GM21619 (cell line): ENCODE results near the gene AOPEP.

Experiments
- ATAC-seq: cut with Tn5 transposase; IDR thresholded peaks from one replicate; pipeline ENCODE4 v1.9.1; 2021; ENCODE audit not compliant: unreplicated experiment

The AOPEP gene

DNA sequence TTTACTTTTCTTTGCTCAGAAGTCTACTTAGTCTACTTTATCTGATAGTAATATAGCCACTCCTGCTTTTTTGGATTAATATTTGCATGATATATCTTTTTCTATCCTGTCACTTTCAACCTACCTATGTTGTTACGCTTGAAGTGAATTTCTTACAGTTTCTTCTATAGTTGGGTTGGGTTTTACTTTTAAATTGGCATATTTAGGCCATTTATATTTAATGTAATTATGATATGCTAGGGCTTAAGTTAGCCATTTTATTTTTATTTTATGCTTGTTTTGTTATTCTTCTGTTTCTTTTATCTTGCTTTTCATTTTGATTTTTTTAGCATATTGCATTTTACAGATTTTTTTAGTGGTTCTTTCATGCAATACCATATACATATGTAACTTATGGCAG is 164.7 kb downstream of the AOPEP start:
- ATAC-seq = no peak

DNA sequence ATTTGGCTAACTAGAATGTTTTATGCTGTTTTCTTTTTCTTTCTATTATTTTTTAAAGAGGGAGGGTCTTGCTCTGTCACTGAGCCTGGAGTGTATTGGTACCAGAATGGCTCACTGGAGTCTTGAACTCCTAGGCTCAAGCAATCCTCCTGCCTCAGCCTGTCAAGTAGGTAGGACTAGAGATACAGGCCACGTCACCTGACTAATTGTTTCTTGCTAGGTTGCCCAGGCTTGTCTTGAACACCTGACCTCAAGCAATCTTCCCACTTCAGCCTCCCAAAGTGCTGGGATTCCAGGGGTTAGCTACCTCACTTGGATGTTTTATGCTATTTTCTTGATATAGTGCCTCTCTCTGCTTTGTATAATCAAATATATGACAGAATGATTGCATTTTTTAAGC is 166.2 kb downstream of the AOPEP start:
- no peak for ATAC-seq

DNA sequence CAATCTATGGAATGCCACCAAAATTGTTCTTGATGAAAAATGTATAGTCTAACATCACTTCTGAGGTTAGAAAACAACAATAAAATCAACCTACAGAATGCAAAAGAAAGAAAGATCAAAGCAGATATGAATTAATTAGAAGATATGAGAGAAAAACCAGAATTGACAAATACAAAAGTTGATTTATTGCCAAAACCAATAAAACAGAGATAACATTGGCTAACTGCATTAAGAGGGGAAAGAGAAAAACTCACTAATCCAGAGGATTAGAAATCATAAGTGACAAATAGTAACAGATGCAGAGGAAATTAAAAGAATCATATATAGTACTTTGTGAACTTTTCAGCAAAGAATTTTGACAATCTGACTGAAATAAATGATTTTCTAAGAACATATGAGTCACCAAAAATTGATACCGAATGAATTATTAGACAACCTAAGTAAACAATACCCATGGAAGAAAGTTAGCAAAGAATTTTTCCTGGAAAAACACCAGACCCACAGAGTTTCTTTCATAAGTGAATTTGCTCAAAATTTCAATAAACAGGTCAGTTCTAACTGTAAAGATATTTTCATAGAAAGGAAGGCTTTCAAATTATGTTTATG is 167.7 kb downstream of the AOPEP start:
- no peak for ATAC-seq

DNA sequence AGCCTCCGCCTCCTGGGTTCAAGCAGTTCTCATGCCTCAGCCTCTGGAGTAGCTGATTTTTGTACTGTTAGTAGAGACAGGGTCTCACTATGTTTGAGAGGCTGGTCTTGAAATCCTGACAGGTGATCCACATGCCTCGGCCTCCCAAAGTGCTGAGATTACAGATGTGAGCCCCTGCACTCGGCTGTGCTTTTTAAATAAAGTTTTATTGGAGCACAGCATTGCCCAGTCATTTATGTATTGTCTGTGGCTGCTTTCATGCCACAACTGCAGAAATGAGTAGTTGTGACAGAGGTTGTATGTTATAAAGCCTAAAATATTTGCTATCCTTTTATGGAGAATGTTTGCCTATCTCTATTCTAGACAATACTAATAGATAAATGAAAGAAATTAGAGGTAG is 169.2 kb downstream of the AOPEP start:
- no peak for ATAC-seq

DNA sequence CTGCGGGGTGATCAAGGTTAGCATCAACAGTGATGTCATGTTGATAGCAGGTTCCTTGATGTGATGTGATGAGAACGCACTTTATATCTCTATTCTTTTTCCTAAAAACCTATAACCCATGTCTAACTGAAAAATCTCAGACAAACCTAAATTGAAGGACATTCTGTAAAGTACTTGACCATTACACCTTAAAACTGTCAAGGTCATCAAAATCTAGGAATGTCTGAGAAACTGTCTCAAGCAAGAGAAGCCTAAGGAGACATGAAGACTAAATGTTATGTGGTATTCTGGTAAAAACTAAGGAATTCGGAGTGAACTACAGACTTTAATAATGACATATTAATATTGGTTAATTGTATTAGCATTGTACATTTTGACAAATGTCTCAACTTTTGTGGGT is 170.0 kb downstream of the AOPEP start:
- no peak for ATAC-seq

DNA sequence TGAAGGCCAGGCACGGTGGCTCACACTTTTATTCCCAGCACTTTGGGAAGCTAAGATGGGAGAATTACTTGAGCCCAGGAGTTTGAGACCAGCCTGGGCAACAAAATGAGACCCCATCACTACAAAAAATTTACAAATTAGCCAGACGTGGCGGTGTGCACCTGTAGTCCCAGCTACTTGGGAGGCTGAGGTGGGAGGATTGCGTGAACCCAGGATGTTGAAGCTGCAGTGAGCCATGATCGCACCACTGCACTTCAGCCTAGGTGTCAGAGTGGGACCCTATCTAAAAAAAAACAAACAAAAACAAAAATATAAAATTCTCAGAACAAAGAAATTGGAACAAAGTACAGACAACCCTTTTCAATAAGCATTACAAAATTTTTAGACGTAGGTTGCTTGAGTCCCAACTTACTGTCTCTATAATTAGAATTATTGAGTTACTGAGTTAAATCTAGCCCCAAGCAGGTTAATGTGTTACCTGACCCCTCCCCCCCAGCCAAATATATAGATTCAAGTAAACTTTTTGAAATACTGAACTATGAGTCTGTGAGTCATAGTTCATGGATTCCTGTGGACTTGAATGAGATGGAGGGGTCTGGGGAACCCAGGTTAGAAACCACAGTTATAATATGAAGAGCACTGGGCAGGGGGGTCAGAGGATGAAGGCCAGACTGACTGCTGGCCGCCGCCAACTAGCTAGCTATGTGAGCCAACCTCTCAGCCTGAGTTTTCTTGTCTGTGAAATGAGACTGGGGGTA is 173.1 kb downstream of the AOPEP start:
- no peak for ATAC-seq

DNA sequence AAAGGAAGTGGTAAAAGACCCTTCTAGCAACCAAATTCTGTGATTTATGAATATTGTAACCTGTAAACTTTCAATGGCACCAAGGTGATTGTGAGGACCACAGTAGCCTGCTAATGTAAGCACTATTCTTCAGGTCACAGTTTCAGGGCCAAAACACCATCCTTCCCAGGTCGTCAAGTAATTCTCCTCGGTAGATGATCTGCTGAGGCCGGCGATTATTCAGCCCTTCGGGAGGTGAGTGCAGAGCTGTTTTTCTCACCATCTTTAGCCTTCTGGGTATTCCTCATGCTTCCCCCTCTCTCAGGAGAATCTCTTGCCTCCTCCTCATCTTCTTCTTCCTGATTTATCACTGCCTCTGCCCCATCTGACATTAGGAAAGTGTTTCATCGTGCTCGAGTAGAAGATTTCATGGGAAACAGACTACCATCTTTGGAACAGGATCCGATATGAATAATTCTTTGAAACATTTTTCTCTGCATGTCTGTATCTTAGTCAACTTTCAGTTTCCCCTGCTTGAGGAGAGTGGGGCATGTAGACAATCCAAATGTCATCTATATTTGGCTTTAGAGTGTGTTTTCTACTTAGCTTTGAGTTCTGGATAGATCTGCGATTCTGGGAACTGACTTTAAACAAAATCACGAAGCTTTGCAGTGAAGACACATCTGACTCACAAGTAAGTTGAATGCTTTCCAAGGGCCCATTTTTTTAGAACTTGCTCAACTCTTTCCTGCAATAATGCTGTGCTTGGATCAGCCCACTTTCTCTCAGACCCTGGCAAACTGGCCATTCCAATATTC is 173.9 kb downstream of the AOPEP start:
- ATAC-seq = no peak

DNA sequence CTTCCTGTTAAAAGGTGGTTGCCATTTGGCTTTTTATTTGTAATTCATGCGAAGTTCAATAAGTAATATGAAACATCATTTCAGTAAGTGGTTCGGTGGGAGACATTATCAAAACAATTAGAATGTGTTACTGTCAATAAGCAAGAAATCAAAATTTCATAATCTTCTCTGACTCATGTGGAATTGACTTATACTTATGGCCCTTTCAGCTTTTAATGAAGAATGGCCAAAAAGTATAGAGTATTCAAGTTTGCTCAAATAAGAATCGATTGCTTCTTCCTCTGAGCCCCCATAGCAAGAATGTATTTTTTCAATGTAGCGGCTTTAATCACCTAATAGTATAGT is 174.5 kb downstream of the AOPEP start:
- ATAC-seq = no peak

DNA sequence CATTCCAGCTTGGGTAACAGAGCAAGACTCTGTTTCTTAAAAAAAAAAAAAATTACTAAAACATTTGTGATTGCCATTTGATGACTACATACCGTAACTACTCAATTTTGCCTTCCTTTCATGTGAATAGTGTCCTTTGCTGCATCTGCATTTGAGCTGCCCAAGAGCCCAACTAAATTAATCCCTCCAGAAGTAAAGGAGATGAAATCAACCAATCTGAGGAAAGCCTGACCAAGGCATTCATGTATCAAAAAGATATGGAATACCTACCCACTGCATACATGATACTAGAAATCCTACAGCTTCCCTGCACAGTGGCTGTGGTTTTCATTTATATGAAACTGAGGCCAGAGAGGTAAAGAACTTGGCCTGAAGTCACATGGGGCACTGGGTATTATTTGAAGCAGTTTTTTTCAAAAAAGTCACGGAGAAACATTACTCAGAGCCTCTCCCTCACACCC is 177.5 kb downstream of the AOPEP start:
- no peak for ATAC-seq

DNA sequence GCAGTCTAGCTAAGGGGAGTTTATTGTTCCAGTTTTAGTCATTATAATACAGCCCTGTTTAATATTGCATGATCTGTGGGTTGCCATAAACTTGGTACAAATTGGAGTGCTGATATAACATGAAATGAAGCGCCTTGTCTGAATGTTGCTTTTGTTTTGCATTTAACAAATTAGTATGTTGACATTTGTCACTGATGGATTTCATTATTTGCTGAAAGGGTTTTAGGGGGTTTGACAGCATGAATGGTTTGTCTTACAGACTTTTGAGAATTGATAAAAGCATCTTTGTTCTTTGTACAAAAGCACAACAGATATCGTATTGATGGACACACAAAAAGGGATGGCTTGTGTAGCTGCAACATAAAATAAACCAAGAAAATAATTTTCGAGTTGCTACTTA is 178.3 kb downstream of the AOPEP start:
- no peak for ATAC-seq

DNA sequence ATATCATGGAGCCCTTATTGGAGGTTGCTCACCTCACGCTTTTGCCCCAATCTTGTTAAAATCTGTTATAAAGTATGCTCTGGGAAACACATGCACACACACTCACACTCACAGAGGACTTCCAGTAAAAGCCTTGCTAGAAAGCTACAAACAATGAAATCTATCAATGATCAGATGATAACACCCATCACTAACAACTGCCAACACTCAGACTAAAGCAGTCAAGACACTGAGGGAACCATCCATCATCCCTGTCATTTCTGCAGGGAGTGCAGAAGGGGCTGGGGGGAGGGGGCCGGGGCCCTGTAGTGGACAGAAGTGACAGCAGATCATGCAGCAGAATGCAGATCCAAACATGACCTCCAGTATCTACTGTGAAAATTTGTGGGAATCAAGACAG is 179.1 kb downstream of the AOPEP start:
- ATAC-seq = no peak

DNA sequence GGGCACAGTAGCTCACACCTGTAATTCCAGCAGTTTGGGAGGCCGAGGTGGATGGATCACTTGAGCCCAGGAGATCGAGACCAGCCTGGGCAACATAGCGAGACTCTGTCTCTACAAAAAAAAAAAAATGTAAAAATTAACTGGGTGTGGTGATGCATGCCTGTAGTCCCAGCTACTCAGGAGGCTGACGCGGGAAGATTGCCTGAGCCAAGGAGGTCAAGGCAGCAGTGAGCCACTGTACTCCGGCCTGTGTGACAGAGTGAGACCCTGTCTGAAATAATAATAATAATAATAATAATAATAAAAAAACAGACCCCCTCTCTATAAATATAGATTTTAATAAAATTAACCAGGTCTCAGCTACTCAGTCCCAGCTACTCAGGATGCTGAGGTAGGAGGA is 179.7 kb downstream of the AOPEP start:
- no peak for ATAC-seq

DNA sequence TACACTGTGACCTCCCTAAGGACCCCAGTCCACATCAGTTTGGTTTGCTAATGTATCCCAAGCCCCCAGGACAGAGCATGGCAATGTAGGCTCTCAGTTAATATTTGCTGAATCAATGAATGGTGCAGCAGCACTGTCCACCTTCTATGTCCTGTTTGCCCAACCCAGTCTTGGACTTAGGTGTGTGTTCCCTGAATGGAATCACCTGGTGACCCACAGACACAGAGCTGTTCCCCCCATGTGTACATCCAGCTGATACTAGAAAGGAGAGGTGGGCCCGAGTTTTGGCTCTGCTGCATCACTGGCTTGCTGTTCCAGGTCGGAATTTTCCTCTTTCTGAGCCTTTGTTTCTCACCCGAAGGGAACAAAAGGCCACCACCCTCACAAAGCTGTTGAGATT is 180.2 kb downstream of the AOPEP start:
- ATAC-seq = no peak

DNA sequence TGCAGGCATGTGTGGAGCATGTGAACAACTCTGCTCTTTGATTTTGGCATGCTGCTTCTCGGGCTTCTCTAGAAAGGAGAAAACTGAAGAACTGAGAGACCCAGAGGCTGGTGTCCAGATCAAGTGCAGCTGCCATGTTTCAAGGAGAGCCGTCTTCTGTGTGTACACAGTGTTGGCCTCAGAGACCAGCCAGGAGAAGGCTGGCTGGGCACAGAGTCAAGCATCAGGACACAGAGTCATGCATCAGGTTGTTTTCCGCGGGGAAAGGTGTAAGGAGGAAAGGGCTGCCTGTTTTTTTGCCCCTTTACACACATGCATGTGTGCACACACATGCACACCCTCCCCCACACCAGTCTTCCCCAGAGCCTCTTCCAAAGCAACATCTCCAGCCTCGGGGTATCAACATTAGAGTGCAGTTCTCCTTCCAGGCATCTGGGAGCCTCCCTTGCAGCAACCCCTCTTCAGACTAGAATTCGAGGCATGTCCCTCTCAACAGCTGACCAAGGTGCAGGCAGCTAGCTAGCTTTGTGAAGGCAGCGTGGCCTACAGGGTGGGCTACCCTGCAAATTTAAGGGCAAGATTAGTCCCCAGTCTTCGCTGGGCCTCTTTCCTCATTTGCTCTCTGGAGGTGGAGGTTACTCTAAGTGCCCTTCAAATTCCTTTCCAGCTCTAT is 180.9 kb downstream of the AOPEP start:
- no peak for ATAC-seq

DNA sequence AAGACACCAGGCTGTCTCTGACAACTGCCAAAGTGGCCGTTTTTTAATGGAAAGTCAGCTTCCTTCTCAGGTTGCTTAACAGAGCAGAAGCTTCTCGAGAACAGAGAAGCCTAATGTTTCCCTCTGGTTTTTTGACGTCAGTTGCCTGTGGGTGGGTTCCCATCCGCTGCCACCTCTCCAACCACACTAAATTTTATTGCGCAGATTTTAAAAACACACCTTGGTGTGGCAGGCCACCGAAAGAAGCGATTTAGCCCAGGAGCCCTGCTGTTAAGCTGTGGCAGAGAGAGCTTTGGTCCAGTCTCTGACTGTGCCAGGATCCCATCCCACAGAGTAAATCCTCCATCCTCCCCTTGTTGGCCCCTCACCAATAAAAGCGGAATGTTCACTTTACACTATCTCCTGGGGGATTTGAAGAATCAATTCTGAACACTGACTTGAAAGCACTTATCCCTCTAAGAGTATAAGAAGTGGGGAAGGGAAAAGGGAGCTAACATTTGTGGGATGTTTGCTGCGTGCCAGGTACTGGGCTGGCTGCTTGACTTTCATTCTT is 181.6 kb downstream of the AOPEP start:
- ATAC-seq = no peak

DNA sequence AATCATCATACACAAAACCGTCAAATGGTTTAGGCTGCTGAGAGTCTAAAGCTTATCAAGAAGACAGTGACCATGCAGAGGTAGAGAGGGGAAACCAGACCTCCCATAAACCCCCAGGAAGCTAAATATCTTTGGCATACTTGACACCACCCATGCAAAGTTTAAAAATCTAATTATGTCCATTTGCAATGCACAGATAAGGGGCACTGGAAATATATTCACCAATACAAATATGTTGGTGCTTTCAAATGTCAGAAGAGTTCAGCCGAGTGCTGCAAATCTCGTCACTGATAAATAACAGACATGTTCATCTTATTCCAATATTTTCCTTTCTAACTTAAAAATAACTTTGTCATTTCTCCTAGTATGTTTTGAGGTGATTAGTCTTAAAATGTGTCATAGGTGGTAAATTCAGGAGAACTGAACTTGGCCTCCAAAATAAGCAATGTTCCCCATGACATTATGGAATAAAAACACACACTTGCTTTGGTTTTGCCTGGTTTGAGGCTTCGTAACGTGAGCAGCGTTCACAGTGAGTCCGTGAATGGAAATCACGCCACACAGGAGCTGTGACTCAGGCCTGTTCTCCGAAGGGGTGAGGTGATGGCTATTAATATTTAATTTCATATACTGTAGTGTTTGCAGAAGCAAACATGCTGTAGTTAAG is 182.2 kb downstream of the AOPEP start:
- ATAC-seq = no peak

DNA sequence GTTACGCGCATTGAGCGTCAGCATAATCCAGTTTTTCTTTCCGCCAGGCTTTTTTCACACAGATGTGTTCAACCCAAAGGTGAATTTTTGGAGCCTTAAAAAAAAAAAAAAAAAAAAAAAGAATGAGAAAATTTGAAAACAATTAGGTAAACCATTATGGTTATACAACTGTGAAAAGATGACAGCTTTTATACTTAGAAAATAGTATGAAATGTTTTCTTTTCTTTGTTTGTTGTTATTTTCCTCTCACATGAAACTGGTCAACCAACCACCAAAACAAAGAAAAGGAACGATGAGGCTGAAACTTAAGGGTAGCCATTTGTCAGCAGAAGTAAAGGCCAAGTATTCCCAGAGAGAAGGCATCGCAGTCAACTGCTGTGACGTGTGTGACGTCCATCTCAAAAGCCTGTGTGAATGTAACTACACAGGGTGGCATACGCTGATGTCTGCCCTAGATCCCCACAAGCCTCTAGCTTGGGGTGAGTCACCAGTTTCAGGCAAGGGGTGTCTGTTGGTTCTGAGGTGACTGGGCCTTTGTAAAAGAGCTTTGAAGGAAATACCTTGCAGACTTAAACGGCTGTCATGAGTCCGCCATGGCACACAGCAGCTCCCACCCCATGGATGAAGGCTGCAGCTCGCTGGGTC is 182.9 kb downstream of the AOPEP start:
- ATAC-seq = no peak

DNA sequence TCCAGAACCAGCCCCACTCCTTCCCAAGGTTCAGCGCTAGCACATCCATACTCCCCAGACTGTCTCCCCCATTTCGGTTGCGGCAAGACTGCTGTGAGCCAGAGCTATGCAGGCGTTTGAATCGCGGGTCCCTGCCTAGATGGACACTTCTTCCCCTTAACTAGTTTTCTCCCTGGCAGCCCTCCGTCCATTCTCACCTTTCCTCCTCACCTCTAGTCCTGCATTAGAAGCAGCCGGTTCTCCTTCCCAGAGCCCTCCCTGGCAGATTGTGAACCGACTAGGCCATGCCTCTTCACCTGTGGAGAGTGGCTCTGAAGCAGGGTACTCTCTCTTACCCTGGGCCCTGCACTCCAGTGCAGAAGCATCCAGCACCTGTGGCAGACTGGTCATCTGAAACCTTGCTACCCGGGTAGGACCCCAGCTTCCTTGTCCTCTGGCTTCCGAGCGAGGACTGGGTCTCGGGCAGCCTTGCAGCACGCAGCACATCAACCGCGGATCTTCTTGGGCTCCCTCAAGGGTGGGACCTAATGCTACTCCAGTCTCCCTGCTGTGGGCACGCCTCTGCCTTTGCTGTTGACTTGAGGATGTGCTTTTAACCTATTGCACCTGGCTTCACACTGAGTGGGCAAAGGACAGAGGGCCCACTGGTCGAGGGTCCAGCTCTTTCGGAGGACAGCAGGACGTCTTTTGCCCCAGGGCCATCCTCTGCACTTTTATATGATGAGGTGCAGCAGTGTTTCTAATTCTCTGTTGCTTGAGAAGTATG is 183.6 kb downstream of the AOPEP start:
- ATAC-seq = no peak

DNA sequence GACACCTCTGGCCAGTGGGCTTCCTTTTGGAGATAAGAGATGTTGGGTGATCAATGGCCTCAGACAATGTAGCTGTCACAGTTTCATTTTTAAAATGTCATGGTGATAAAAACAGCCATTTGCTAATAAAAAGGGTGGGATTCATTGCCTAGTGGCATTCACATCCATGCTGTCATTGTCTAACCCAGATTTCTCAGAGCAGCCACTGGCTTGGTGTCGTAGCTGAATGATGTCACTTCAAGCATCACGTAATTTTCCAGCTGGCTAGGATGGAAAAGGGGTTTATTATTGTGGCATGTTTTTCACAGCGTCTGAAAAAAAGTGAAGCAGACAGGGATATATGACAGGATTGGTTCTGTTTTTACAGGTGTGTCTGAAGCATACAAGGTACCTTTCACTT is 184.7 kb downstream of the AOPEP start:
- no peak for ATAC-seq
